ENCODE results near the gene CCDC177.

CCDC177 gene

DNA sequence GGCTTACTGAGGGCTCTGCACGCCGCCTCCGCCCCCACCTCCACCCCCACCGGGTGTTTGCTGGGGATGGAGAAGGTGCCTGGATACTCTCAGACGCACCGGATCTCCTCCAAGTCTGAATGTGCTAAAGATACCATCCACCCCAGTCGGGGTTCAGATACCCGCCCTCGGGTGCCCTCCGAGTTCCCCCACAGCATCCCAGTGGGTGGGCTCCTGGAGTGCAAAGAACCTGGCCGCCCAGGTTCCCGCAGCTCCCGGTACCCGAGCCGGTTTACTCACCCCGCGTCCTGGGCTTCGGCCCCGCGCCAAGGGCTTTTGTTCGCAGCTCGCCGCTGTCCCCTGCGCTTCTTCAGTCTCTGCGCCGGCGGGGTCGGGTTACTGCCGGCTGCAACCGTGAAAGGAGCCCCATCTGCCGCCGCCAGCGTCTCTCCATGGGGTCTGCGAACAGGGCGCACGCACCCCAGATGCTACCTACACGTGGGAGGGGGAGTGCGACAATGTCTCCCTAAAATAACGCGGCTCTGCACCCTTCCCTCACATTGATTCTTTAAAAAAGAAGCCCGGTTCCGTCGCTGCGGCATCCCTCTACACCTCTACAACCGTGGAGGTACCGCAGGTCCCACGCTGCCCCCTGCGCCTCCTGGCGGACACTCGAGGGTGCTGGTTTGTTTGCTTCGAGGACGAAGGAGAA, at the start of gene CCDC177:
TSS of gene CCDC177 (minus strand) at position 609 of the 691 bp plus-strand sequence. CDS start 1,249 bp downstream, outside the sequence.
- ATAC-seq, result peak; percentile 77 to 80

DNA sequence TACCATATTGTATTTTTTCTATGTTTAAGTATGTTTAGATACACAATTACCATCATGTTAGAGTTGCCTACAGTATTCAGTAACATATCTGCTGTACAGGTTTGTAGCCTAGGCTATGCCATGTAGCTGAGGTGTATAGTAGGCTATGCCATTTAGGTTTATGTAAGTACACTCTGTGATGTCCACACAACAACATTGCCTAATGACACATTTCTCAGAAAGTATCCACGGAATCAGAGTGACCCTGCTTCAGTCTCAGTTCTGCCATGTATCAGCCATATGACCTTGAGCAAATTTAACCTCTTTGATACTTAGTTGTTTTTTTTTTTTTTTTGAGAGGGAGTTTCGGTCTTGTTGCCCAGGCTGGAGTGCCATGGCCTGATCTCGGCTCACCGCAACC, 49.5 kb upstream of the CCDC177 start:
- no peak for ATAC-seq

DNA sequence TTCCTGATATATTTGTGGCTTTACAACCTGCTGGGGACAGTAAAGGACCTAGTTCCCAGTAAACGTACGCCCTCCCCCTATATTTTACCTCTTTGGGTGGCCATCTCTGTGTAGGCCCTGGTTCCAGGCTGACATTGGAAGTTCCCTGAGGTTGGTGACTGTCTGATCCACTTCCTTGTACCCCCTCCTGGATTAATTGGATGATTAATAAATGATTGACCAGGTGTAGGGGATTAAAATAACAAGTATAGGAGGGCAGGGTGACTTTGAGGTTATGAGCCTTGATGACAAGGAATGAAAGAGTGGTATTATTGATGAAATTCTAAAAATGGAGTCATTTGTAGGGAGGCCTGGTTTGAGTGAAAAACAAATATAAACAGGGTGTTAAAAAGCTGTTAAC, 46.3 kb upstream of the CCDC177 start:
- peak in 1 of 2 donors; percentile 5 for ATAC-seq

DNA sequence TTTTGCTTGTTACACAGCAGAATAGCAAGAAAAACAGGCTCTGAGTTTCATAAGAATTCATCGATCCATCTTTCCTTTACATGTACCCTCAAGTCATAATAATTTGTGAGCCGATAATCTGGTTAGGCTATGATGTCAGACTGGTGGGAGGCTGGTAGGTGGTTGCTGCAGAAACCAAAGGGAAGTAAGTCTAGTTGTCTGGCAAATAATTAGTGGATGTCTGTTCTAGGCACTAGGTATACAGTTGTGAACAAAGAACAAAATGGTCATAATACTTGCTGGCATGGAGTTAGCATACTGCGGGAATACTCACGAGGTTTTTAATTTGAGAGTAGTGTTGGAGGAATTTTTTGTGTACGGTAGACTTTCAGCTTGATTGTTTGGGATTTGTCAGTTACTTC, 45.5 kb upstream of the CCDC177 start:
- ATAC-seq, result peak in 1 of 2 donors; percentile 21

DNA sequence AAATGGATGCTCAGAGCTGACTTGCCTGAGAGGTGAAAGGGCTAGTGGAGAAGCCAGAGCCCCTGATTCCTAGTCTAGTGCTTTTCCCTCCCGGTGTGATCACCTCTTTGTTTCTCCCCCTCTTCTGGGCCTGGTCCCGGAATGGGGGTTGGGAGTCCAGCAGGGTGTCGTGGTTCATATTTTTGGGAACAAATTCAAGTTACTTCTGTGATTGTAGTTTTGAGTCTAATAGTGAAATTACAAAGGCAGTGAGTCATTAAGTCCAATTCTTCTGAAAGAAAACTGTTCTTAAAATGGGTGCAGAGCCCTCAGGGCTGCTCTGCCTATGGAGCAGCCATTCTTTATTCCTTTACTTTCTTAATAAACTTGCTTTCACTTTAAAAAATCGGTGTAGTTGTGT, 44.3 kb upstream of the CCDC177 start:
- ATAC-seq, result peak; percentile 29 to 30

DNA sequence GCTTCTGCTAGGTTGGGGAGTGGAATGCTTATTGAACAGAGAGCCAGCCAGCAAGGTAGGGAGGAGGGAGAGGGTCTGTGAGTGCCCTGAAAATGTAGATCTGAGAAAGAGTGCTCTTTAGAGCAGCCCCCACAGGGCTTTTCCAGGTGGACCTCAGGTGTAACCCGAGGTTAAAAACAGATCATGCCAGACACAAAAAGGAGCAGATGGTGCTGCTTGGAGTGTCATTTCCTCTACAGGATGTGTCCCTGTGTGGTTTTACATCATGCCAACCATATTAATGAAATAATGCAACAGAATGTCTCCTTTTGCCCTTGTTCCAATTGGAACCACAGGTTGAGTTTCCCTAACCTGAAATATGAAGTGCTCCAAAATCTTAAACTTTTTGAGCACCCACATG, 43.1 kb upstream of the CCDC177 start:
- ATAC-seq, result no peak

DNA sequence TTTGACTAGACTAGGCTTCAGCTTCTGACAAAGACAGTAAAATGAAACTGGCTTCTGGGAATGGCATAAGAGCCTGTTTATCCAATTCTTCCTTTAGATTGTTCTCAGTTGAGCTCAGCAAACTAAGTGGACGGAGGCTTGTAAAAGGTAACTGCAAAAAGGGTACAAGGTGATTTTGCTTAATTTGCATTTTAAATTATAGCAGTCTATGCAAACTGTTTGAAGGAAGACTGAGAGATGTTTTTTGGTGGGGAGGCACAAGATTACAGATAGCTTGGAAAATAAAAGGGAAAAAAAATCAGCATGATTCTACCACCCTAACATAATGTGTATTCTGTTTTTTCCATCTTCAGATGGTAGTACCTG, 41.7 kb upstream of the CCDC177 start:
- no peak for ATAC-seq

DNA sequence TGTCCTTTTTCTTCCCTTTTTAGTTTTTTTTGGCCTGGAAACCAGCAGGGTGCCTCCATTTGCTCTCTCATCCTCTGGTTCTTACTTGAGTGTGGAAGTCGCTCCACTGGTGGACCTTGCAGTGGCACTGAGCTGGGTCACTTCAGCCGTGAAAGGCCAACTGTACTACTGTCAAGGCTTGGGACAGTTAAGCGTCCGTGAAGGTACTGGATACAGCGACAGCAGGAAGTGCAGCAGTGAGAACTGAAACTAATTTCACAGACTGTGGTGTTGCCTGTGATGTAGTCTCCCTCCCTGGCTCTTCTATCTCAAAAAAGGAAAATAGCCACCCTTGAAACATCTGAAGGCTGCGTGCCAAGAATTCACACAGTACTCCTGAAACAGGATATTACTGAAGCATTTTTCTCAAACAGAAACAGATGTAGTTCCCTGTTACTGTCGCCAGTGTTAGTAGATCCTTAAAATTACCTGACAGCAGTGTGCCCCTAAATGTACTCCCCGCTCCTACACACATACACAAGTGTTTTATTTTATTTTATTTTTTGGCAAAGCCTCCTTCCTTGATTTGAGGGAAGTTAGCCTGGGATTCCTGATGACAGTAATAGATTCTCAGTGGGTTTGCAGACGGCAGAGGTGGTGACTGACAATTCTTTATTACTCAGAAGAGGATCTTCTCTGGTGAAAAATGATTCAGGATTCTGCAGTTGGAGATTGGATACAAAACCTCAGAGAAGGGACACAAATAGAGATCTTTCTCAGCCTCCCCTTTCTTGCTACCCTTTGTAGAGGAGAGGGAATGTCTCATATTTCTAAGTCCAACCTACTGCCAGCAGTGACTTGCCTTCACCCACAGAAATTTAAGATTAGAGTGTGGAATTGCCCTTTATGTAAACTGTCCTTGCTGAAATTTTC, 41.1 kb upstream of the CCDC177 start:
- ATAC-seq, result peak; percentile 14 to 31

DNA sequence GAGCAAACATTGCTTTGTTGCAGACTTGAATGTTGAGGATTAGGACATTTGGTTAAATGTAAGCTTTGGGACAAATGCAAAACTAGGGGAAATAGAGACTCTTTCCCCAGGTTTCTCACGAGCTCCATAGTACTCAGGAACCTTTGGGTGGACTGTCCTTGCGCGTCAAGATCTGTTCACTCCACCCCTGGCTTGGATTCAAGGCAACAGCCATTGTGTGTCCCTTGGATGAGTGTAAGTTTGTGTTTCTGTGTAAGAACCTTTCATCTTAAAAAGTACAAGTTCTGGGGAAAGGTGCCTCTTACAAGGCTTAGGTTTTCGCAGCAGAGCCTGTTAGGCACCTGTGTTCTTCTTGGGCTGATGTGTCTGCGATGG, 40.4 kb upstream of the CCDC177 start:
- no peak for ATAC-seq

DNA sequence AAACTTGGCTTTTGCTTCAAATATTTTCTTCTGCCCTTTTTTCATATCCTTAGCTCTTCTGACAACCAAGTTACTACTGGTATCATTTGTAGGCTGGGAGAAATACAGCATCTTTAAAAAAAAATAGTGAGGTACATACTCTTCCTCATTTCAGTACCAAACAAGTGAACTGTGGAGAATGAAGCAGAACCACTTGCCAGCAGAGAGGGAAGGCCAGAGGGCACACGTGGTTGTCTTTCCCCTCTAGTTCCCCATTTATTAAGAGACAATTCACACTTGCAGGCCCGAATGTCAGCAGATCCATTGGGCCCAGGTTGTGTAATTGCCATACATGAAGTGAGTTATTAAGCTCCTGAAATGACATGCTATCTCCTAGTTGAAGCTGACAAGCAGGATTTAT, 39.9 kb upstream of the CCDC177 start:
- ATAC-seq, result no peak

DNA sequence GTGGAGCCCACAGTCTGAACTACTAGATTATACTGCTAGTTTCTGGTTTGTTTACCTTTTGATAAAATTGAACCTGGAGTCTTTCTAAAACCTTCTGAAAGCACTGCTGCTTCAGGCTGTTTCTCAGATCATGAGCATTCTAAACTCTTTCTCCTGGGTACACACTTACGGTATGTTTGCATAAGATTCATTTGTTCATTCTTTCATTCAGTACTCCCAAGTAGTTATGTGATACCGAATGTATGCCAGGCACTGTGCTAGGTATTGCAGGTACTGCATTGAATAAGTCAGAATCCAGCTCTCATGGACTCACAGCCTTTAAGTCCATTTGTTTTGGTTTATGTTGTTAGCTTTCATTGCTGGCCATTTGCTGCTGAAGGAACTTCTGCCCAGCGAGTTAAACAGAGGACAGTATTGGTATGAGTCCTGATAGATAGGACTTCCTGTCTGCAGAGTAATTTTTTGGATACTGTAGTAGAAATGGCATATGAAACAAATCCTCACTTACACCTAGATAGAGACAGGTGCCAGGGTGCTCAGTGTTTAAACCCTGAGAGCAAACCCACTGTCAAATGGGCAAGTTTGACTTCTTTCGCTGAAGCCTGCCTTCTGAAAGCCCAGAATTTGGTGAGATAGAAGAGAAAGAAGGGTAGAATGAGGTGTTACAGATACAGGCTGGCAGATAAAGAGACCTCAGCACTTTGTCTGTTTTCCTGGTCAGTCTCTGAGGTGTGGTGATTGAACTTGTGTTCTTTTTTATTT, 38.8 kb upstream of the CCDC177 start:
- ATAC-seq, result no peak

DNA sequence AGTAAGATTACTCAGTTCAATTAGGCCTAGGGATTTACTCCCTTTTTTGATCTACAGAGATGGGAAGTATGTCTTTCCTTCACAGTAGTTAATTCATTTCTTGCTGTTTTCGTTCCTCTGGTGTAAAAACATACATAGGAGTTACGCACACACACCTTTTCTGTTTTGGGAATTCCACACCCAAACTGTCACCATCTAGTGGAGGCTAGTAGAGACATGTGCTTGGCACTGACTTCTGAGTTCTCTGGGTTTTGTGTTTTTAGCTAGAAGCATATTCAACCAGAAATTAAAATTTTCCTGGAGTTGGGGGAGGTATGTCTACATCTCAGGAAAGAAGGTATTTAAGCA, 38.1 kb upstream of the CCDC177 start:
- ATAC-seq, result no peak

DNA sequence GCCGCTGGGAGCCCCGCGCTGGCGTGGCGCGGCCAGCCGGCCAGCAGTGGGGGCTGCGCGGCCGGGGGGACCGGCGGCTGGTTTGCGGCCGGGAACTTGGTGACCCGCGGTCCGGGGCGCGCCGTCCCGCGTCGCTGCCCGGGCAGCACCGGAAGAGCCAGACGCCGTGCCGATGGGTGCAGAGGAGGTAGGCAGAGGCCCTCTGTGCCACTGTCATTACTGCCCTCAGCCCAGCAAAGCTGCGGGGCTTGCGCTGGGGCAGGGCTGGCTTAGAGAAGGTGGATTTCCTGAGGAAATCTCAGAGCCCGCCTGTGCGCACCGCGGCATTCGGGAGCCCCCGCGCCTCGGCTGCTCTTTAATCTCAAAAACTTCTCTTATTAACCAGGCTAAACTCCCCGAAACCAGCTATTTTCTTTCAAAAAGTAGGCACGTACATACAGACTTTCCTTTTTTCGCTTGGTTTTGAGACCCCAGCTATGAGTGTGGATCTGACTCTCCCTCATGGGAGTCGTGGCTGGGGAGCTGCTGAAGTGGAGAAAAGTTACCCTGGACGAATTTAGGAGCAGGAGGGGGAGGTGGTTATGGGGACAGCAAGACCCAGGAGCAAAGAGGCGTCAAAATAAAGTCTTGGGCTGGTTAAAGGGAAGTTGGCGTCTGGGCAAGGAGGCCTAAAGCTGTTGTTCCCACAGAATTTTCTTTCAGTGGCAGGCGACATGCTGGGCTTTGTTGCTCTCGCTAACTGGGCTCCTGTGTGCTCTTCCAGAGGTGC, 37.5 kb upstream of the CCDC177 start:
- ATAC-seq, result peak; percentile 44

DNA sequence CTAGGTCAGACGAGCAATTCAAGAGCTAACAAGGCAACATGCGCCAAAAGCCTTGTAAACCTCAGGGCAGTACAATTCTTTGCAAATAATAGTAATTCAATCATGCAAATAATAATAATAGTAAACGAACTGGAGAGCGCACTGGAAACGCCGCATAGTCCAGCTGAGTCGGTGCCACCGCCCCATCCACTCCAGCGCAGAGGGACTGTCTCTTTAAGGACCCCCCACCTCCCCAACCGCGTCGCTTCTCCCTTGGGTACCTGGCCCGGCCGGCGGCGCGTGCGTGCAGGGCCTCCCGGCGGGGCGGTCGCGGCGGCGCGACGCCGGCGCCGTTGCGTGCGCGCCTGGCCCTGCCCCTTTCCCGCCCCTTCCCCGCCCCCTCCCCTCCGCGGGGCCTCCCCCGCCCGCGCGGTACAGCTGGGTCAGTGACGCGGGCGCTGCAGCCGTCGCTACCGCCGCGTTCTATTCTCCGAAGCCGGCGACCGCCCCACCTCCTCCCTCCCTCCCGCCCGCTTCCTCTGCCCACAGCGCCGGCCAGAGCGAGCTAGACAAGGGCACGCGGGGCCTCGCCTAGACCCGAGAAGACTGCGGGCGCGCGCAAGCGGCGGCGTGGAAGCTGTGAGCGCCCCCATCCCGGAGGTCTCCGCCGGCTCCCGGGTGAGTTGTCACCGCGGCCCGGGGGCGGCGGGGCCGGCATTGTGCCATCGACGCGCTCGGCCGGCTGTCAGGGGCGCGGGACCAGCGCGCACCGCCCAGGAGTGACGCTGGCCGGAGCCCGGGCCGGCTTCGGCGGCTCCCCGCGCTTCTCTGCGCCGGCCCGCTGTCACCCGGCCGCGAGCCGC, 36.7 kb upstream of the CCDC177 start, which contains the start of gene SUSD6:
TSS of gene SUSD6 (plus strand) at position 425 of the 842 bp plus-strand sequence. CDS start 46,997 bp downstream, outside the sequence.
- peak; percentile 80 to 83 for ATAC-seq

DNA sequence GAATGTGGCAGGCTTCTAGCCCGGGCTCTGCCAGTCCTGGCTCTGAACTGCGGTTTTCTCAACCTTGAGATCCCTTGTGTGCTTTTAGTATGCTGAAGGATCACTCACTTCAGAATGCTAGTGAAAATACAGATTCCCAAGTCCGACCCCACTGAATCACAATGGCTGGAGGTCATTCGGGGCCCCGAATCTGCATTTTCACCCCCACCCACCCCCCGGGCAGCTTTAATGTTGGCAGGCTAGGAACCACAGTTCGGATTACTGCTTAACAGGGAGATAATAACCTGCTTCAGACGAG, 36.2 kb upstream of the CCDC177 start:
- no peak for ATAC-seq

DNA sequence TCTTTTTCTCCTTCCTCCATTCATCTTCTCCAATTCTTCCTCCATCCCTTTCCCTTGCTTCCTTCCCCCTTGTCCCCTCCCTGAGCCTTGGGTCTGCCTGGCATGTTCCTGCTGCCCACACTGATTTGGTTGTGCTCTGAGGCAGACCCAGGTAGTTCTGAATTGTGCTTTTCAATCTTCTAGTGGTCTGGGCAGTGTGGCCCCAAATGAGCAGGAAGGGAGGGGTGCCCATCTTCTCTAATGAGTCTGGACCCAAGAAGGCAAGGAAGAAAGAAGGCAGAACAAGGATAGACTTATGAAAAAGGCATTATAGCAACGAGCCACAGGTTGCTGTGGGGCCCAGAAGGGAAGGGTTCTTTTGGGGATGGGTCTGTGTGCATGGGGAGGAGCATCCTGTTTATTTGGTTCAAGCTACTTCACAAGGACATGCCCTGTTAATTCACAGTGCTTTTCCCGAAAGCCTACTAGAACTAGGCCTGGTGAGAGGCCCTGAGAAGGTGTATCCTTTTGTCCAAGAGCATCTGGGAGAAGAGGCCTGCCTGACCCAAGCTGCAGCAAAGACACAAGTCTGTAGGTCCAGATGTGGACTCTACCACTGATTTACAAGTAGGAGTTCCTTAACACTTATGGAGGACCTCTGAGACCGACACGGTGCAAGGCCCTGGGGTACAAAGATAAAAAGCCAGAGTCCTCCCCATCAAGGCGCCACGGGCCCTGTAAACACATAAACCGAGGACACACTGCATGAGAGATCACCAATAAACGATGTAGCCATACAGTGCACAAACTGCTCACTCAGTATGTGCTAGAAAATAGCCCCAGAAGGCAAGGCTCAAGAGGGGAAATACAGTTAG, 35.6 kb upstream of the CCDC177 start:
- no peak for ATAC-seq

DNA sequence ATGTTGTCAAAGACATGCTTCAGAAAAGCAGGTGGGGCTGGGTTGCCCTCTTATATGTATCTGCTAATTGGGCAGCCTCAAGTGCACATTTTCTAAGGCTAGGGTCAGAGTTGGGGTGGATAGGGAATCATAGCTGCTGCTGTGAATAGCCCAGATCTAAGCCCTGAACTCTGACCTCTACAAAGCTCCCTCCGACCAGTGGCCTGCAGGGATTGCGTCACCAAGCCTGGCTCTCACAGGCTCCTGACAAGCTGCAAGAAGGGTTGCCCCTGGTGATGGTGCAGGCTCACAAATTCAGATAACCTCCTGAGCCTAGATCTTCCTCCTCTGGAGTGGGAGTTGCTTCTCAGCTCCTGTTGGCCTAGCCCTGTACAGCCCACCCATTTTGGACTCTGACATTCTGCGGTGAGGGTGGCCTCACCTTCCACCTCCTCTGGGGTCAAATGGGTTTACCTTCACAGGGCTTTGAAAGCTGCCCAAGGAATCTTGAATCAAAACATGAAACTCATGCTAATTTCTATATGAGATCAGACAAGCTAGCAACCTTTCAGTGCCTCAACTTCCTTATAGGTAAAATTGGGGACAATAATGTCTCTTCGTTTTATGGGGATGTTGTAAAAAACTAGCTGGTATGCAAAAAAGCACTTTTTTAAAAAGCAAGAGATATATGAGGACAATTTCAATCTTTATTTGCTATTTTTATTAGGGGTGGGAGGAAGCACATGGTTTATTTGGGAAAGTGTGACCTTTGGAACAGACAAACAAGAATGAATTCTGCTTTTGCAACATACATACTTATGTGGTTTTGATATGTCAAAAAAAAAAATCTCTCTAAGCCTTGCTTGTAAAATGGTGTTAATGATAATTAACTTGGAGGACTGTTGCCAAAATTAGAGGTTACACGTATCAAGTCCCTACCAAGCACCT, 31.9 kb upstream of the CCDC177 start:
- ATAC-seq, result no peak

DNA sequence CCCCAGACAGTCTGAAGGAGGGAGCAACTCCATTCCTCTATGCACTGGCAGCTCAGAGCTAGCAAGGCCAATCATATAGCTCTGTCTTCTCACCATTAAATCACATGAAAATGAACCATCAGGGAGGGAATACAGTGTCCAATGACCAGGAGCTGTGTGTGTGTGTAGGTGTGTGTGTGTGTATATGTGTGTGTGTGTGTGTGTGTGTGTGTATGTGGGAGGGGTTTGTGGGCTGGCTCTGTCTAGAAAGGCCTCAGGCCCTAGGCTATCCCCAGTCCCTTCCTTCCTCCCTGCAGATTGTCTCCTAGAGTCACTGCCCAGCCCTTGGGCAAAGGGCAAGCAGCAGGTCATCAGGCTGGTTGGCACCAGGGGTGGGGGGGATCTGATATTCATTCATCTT, 31.1 kb upstream of the CCDC177 start:
- peak in 1 of 2 donors; percentile 21 for ATAC-seq

DNA sequence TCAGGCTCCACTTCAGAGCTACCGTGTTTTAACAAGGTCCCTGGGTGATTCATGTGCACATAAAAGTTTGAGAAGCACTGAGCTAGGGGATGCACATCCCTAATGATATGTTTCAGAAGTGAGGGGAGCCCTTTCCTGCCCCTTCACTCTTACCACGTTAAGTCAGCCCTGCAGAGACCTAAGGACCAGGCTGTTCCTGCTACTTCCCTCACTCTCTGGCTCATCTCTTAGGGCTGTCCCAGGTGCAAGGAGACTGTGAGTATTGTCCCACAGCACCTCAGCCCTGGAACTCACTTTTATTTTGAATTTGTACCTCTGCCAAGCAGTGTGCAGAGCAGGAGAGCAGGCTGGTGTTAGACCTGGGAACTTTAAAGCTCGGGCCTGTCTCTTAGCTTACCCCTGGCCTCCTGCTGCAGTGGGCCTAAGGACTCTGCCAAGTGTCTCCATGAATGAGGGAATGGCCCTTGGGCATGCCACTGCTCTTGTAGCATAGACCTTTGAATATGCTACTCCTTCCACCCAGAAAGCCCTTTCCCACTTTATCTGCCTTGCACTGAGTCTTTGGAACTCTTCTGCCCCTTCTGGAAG, 25.7 kb upstream of the CCDC177 start:
- no peak for ATAC-seq
